HEK293T (cell line): ENCODE data around the gene GABBR1.

Experiments
- CTCF ChIA-PET: fragments of 350-600 bp; formaldehyde crosslinking; extraction: SDS; loops from one replicate; lab custom pipeline; 2021; ENCODE audit warnings: antibody characterized with exemption, inconsistent platforms; lab: Yijun Ruan, JAX
- POLR2A ChIA-PET: fragments of 350-600 bp; formaldehyde crosslinking; extraction: SDS; loops from one replicate; lab custom pipeline; 2020; ENCODE audit warnings: antibody characterized with exemption, inconsistent platforms; lab: Yijun Ruan, JAX
- DNase-seq: peaks from one replicate; pipeline ENCODE4 v3.0.0; 2012; ENCODE audit warnings: mixed read lengths; ENCODE audit errors: extremely low spot score
- ARNT ChIP-seq: fragments of 450-650 bp; IDR thresholded peaks from 2 replicates; pipeline ENCODE4 v1.6.1; 2017; ENCODE audit warnings: mild to moderate bottlenecking
- BHLHE40 ChIP-seq: fragments of 450-650 bp; IDR thresholded peaks from 2 replicates; pipeline ENCODE4 v1.6.1; 2016; ENCODE audit warnings: mild to moderate bottlenecking, moderate library complexity, borderline replicate concordance
- CTBP1 ChIP-seq: fragments of 450-650 bp; IDR thresholded peaks from 2 replicates; pipeline ENCODE4 v1.6.1; 2016; ENCODE audit warnings: borderline replicate concordance
- ELF4 ChIP-seq: fragments of 450-650 bp; IDR thresholded peaks from 2 replicates; pipeline ENCODE4 v1.6.1; 2017; ENCODE audit warnings: antibody characterized with exemption
- FOXA1 ChIP-seq: fragments of 450-650 bp; IDR thresholded peaks from 2 replicates; pipeline ENCODE4 v1.6.1; 2016; ENCODE audit warnings: mild to moderate bottlenecking
- FOXK2 ChIP-seq: fragments of 450-650 bp; IDR thresholded peaks from 2 replicates; pipeline ENCODE4 v1.6.1; 2016; ENCODE audit warnings: mild to moderate bottlenecking
- FOXM1 ChIP-seq: fragments of 450-650 bp; IDR thresholded peaks from 2 replicates; pipeline ENCODE4 v1.6.1; 2017; ENCODE audit warnings: mild to moderate bottlenecking, borderline replicate concordance
- HDGF ChIP-seq: fragments of 450-650 bp; IDR thresholded peaks from 2 replicates; pipeline ENCODE4 v1.6.1; 2017; ENCODE audit warnings: antibody characterized with exemption, borderline replicate concordance
- L3MBTL2 ChIP-seq: fragments of 450-650 bp; conservative IDR thresholded peaks from 2 replicates; pipeline ENCODE4 v1.6.1; 2016; ENCODE audit warnings: mild to moderate bottlenecking
- LEF1 ChIP-seq: fragments of 450-650 bp; IDR thresholded peaks from 2 replicates; pipeline ENCODE4 v1.6.1; 2017; ENCODE audit warnings: mild to moderate bottlenecking, borderline replicate concordance
- NFRKB ChIP-seq: fragments of 450-650 bp; IDR thresholded peaks from 2 replicates; pipeline ENCODE4 v1.6.1; 2016; ENCODE audit warnings: mild to moderate bottlenecking, moderate library complexity
- SP1 ChIP-seq: fragments of 450-650 bp; IDR thresholded peaks from 2 replicates; pipeline ENCODE4 v1.6.1; 2017
- SUZ12 ChIP-seq: fragments of 450-650 bp; IDR thresholded peaks from 2 replicates; pipeline ENCODE4 v1.6.1; 2016; ENCODE audit warnings: mild to moderate bottlenecking
- TARDBP ChIP-seq: fragments of 450-650 bp; IDR thresholded peaks from 2 replicates; pipeline ENCODE4 v1.6.1; 2016
- ZNF384 ChIP-seq: fragments of 450-650 bp; IDR thresholded peaks from 2 replicates; pipeline ENCODE4 v1.6.1; 2016
- TF ChIP-seq, protein P1 (sequence below): fragments of 450-650 bp; IDR thresholded peaks from 2 replicates; pipeline ENCODE4 v1.6.1; 2016

The GABBR1 gene

DNA sequence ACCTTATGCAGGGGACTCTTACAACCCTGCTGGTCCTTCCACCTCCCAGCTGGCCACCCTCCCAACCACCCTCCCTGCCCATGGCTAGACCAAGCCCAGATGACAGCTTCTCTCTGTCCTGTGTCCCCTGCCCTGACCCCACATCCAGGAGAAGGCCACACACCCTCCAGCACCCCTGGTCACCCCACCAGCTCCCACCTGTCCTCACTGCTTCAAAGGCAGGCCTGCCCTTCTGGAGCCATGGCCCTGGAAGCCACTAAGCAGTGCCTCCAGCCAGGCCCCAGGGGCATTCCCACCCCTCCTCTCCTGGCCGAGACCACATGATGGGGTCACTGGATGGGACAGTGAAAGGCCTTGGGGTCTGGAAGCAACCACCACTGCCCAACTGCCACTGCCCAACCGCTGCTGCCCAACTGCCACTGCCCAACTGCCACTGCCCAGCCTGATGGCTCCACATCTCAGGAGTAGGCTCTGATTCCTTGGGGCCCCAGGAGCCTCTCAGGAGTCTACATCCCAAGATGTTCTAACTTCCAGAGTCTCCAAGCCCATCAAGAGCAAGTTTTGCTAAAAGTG, 103.9 kb downstream of the GABBR1 start:
- no peak for DNase-seq
- CTCF ChIA-PET, result no interaction called here
- POLR2A ChIA-PET, result no interaction called here
- TF ChIP-seq FOXM1 (no peak), ELF4 (no peak), ZNF384 (no peak), NFRKB (no peak), SUZ12 (no peak), ARNT (no peak), FOXA1 (no peak), BHLHE40 (no peak), L3MBTL2 (no peak), CTBP1 (no peak), TARDBP (no peak), FOXK2 (no peak), SP1 (no peak), LEF1 (no peak), HDGF (no peak)
- TF ChIP-seq, protein P1, sequence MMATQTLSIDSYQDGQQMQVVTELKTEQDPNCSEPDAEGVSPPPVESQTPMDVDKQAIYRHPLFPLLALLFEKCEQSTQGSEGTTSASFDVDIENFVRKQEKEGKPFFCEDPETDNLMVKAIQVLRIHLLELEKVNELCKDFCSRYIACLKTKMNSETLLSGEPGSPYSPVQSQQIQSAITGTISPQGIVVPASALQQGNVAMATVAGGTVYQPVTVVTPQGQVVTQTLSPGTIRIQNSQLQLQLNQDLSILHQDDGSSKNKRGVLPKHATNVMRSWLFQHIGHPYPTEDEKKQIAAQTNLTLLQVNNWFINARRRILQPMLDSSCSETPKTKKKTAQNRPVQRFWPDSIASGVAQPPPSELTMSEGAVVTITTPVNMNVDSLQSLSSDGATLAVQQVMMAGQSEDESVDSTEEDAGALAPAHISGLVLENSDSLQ, result no peak

DNA sequence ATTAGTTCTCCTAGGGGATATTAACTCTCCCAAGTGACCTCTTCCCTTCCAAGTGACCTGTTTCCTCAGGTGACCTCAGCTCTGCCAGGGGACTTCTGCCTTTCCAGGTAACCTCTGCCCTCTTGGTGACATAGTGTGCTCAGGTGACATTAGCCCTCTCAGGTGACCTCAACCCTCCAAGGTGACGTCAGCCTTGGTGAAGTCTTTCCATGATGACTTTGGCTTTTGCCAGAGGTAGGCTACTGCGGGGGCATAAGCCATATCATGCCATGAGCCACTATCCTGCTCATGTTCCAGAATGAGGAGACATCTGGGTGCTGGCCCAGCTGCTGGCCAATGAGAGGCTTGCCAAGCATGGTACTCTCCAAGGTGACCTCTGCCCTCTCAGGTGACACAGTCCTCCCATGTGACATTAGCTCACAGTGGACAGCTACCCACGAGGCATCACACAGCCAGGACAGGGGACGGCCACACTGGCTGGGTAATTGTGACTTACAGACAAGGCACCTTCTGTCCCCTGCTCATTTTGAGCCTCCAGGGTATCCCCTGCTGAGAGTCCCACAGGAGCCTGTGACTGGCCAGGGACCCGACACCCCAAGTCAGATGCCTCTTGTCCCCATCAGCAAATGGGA, 104.6 kb downstream of the GABBR1 start:
- TF ChIP-seq HDGF, result no peak
- TF ChIP-seq ARNT, result no peak
- TF ChIP-seq, protein P1, result no peak
- no peak for TF ChIP-seq ELF4
- TF ChIP-seq ZNF384, result no peak
- TF ChIP-seq BHLHE40, result no peak
- no peak for TF ChIP-seq SUZ12
- no peak for TF ChIP-seq SP1
- no peak for TF ChIP-seq L3MBTL2
- TF ChIP-seq LEF1, result no peak
- TF ChIP-seq FOXM1, result no peak
- no peak for TF ChIP-seq TARDBP
- TF ChIP-seq CTBP1, result no peak
- no peak for TF ChIP-seq FOXK2
- TF ChIP-seq NFRKB, result no peak
- DNase-seq, result no peak
- ChIA-PET POLR2A (no interaction called here), CTCF (no interaction called here)

DNA sequence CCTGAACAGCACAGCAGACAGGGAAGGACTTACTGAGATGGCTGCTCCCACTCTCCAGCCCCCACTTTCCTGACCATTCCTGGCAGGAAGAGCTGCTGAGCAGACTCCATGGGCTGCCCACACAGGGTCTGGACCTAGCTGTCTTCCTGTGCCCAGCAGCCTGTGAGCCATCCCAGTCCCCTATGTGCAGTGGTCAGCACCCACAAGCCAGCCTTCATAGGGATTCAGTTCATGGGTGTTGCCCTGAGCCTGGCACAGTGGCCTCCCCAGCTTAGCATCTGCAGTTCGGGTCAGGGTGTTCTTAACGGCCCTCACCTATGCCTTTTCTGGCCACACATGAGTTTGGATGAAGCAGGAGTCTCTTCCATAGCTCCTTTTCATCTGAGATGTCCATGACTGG, 105.4 kb downstream of the GABBR1 start:
- POLR2A ChIA-PET, result no interaction called here
- TF ChIP-seq NFRKB (no peak), HDGF (no peak), LEF1 (no peak), L3MBTL2 (no peak), ARNT (no peak), TARDBP (no peak), FOXA1 (no peak)
- CTCF ChIA-PET, result no interaction called here
- DNase-seq, result no peak

DNA sequence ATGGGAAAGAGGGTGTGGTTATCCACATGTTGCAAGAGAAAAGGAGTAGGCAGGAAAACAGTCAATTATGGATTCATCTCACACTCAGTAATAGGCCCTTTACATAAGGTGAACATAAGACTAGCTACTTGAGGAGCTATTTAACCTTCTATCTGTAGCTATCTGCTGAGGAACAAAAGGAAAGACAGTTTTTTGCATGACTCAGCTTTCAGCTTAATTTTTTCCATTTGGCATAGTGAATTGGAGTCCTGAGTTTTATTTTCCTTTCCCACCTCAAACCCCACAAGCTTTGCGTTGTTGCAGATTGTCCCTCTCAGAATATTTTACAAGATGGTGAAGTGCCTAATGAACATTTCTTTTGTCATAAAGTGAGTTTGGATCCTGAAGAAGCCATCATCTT, 105.9 kb downstream of the GABBR1 start:
- DNase-seq, result no peak
- TF ChIP-seq TARDBP (no peak), L3MBTL2 (no peak), BHLHE40 (no peak), ELF4 (no peak), ARNT (no peak), SUZ12 (no peak), SP1 (no peak), NFRKB (no peak), LEF1 (no peak), HDGF (no peak), FOXK2 (no peak), CTBP1 (no peak), FOXM1 (no peak), ZNF384 (no peak), FOXA1 (no peak)
- TF ChIP-seq, protein P1, result no peak
- POLR2A ChIA-PET, result no interaction called here
- CTCF ChIA-PET, result no interaction called here

DNA sequence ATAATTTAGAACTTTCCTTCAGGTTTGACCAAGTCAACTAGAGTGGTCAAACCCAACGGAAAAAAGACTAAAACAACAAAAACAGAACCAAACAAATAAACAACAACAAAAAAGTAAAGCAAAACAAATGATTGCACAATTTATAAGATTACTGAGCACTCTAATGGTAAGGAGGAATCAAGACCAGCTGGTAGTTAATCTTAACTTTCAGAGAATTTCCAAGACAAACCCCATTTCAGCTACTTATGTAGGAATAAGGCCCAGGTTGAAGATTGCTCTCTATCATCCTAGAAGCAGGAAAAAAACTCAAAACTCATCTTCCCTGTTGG, 107.7 kb downstream of the GABBR1 start:
- ChIA-PET CTCF (no interaction called here), POLR2A (no interaction called here)
- DNase-seq, result no peak
- TF ChIP-seq CTBP1 (no peak), ZNF384 (no peak), ARNT (no peak), HDGF (no peak), L3MBTL2 (no peak), NFRKB (no peak), FOXA1 (no peak), SUZ12 (no peak), FOXM1 (no peak), BHLHE40 (no peak)
- TF ChIP-seq, protein P1, result no peak
